Measurements from ENCODE around the gene HSD17B3.
"Not testable (repeated sequence)": the region's sequence is repeated elsewhere in the genome, so short reads cannot be mapped to it uniquely, and the experiment has no call there.

The HSD17B3 gene

DNA sequence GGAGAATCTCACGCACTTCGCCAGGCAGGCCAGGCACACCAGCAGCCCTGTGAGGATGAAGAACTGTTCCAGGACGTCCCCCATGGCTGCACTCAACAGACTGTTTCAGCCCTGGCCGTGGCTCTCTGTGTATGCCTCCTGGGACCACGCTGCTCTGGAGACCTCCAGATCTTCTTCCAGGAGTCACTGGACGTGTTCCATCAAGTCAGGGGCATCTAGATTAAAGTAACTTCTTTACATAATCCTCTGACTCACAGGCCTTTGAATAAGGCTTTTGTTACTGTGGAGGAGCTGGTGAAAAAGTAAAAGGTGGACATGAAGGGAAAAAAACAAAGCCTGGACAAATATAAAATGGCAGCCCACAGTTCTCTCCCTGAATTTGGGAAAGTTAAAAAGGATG is at the start of gene HSD17B3:
HSD17B3 (minus strand) TSS at position 156 of the 400 bp plus-strand sequence; CDS start at position 84, 72 bp downstream.
- DNase-seq (ENCODE audit: low spot score), result no peak

DNA sequence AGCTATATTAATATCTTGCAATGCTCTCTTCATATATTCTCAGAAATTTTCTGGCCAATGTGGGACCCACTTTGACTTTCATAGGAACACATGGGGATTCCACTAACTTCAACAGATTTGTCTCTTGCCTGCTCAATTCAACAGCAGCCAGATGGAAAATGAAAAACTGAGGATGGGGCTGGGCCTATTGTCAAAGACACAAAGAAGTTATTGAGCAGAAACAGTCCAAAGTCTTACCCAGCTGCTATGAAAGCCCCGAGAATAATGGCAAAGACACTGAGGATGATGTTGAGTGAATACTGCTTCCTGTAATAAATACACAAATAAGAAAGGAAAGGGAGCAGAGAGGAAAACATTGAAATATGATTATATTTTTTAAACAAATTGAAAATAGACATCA is 48.9 kb upstream of the HSD17B3 start:
- no peak for DNase-seq (ENCODE audit: low spot score)

DNA sequence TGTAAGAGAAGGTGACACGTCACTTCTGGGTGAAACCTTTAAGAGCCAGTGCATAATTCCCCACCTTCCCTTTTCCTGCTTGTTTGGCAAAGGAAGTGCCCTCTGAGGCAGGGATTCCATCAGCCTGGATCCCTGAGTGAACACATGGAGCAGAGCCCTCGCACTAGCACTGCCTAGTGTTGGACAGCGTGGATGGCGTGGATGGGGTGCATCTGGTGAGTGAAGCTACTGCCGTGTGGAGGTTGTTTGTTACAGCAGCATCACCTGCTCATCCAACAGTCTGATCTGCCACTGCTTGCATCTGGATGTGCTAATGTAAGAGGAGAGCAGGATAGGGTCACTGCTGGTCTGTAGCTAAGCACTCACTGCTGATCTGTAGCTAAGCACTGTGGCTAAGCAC is 46.3 kb upstream of the HSD17B3 start:
- no peak for DNase-seq (ENCODE audit: low spot score)

DNA sequence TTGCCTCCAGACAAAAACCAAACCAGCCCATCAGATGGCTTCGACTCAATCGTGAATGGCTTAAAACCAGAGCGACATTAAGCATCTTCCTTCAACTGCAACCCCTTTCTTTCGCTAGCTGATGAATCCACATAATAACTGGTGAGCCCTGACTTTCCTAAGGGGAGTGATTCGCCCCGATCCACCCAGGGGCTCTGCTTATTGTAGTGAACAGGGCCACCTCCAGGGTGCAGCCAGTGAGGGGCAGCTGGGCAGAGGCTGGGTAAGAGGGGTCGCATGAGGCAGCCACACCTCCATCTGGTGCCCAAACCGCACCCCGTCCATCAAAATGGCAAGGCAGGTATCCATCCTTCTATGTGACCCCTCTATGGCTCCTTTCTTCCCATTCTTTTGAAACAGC is 43.6 kb upstream of the HSD17B3 start:
- DNase-seq (ENCODE audit: low spot score), result no peak

DNA sequence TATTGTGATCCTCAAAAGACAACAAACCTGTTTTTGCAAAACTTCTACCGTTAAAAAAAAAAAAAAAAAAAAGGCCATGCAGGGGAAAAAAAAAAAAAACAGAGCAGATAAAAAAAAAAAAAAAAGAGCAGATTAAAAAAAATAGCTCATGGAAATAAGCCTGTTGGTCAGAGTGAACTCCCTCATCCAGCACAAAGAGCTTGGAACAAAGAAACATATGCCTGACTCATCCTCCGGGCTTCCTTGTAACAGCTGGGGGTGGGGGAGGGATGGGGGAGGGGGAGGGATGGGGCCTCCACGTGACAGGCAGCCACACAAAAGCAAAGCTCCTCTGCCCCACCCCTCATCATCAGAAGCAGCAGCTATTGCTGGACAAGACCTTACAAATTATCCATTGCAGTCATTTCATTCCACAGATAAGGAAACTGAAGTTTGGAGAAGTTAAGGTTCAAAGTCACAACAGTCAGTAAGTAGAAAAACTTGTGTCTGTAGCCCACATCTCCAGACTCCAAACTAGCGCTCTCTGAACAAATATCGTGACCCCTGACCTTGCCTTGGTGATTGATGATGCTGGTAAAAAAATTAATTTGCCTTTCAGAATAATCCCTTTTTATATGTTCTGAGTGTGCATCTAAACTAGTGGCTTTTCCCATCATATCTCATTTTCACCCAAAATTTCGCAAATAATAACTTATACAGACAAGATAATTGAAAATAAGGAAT is 42.6 kb upstream of the HSD17B3 start:
- DNase-seq (ENCODE audit: low spot score), result peak; percentile 85

DNA sequence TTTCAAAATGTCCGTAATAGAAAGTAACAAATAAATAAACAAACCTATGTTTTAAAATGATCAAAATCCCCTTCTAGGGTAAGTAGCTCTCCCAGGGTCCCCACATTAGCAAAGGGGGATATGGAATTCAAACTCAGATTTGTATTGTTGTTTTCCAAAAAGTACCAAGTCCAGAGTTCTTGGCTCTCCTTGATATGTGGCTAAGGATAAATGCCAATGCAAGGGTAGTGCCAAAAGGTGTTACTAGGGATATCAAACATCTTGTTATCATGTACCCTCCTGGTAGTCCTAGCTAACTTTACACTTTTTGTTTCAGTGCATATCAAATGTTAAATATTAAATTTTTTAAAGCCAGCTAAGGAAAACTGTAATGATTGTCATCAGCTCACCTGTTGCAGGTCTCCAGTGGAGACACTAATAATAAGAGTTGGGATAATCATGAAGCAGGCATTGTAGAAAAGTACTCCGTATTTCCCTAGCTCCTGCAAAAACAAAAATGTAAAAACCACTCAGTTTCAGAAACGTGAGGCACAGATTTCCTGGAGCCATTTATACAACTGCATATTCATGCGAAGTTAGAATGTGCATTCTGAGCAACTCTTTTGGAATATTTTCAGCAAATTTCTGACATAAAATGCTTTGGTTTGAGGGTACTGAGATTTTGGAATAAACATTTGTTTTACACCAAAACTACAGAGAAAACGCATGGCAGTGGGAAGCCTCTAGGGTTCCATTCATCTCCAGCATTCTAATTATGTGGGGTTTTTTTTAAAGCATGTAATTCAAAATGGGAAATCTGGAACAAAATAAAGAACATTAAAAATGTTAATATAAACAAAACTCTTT is 41.8 kb upstream of the HSD17B3 start:
- no peak for DNase-seq (ENCODE audit: low spot score)

DNA sequence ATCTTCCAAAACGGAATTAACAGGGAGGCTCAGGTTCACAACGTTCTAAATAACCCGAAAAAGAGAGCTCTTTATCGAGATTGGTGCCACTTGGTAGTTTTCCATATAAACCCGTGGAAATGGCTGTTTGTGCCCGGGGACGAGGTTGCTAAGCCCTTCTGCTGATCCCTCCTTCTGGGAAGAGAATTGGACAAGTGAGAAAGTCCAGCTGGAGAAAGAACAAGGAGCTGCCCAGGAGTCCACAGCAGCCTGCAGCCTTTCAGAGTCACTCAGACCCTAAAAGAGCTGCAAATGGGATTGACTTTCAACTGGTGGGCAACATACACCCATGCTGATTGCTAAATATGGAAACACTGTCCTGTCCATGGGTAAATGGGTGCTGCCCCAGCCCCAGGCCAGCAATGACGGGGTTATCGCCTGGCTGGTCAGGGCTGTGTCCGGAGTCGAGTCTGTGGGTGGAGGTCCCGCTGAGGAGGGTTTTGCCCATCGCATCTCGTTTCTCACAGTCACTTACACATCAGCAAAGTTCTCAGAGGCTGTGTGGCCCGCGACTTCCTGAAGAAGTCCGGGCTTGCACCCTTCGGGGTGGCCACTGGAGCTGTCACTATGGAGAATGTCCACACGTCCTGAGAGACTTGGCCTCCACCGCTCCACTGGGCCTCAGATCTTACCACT is 40.7 kb upstream of the HSD17B3 start:
- no peak for DNase-seq (ENCODE audit: low spot score)

DNA sequence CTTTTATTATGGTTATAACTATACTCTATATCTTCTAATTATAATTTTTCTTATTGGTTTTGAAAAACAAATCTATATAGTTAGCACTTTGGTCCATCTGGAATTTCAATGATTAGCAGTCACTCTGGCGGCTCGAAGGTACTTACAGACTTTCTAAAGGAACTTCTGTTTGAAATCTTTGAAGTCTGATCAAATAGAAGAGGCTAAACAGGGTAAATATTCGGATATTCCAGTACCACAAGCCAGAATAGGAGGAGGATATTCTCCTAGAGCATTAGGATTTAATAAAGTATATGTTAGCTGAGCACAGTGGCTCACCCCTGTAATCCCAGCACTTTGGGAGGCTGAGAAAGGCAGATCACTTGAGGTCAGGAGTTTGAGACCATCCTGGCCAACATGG is 38.7 kb upstream of the HSD17B3 start:
- no peak for DNase-seq (ENCODE audit: low spot score)

DNA sequence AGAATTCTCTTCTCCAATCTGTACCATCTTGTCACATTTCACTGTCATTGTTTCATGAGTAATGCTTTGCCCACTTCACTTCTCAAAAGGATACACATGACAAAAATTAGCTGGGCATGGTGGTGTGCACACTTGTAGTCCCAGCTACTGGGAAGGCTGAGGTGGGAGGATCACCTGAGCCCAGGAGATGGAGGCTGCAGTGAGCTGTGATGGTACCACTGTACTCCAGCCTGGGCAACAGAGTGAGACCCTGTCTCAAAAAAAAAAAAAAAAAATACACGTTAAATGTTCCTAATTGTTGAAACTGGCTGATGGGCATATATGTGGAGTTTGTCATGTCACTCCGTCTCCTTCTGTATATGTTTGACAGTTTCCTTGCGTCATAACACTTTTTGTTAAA is 36.3 kb upstream of the HSD17B3 start:
- DNase-seq (ENCODE audit: low spot score), result no peak

DNA sequence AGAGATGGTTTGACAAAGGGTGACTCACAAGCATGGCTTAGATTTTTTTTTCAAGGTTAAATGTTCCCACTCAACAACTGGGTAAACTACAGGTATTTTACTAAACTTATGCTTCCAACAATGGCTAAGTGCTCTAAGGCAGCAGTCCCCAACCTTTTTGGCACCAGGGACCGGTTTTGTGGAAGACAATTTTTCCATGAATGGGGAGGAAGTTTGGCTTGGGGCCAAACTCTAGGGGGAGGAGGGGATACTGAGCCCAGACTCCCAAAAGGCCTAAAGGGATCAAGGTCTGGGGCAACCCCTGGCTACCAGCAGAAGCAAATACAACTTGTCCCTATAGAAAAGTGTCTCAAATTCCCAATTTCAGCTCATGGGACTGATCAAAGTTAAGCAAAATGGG is 32.0 kb upstream of the HSD17B3 start:
- no peak for DNase-seq (ENCODE audit: low spot score)

DNA sequence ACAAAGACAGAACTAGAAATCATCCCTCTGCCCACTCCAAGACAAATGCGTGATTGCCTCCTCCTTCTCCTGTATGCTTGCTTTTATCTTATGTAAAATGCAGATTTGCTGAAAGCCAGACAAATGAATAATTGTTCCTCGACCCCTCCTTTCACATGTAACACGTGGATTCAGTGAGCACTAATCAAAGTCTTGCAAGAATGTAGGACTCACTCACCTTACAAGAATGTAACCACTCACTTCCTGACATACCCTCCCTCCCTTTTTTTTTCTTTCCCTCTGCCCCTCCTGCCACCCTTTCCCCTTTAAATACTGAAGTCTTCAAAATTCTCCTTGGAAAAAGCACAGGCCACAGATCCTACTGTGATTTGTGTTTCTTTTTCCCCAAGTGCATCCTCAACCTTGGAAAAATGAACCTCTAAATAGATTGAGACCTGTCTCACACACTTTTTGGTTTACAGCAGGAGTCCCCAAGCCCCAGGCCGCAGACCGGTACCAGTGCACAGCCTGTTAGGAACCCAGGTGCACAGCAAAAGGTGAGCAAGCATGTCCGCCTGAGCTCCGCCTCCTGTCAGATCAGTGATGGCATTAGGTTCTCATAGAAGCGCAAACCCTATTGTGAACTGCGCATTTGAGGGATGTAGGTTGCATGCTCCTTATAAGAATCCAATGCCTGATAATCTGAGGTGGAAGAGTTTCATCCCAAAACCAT is 29.4 kb upstream of the HSD17B3 start:
- no peak for DNase-seq (ENCODE audit: low spot score)

DNA sequence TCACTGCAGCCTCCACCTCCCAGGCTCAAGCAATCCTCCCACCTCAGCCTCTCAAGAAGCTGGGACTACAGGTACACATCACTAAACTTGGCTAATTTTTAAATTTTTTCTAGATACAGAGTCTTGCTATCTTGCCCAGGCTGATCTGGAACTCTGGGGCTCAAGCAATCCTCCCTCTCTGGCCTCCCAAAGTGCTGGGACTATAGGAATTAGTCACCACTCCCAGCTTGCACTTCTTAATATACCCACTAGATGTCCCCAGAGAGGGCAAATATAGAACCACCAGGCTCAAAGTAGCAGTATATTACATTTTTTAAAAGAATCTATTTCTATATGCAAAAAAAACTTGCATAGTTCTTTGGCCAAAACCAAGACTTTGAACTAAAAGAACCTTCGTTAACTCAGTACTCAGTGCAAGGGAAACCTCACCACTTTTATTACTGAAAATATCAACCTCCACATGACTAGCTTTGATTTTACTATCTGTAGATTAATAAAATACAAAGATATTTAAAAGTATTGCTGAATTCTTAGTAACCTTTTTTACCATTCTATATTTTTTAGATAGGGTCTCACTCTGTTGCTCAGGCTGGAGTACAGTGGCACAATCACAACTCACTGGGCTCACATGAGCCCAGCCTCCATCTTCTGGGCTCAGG is 25.8 kb upstream of the HSD17B3 start:
- peak; percentile 58 for DNase-seq (ENCODE audit: low spot score)

DNA sequence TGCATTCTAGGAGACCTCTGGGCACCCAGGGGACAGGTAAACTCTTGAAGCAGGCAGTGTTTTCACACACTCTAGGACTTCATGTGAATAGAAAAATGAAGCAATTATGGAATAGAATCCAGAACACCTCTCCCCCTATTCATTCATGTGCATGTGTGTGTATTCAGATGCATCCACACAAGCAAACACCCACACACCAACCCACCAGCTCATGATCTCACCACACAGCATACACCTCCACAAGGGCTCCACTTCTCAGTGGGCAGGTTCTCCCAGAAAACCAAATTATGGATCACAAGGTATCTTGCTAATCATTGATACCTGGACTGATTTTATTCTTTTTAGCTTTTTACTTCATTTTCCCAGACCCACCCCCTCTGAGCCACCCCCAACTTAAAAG is 21.2 kb upstream of the HSD17B3 start:
- no peak for DNase-seq (ENCODE audit: low spot score)

DNA sequence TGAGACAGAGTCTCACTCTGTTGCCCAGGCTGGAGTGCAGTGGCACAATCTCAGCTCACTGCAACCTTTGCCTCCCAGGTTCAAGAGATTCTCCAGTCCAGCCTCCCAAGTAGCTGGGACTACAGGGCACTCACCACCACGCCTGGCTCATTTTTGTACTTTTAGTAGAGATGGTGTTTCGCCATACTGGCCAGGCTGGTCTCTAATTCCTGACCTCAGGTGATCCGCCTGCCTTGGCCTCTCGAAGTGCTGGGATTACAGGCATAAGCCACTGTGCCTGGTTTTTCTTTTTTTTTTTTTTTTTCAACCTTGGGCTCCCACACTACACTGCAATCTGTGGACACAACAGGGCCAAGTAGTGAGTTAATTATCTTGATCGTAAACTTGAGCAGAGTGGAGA is 20.8 kb upstream of the HSD17B3 start:
- not testable (repeated sequence) for DNase-seq (ENCODE audit: low spot score)

DNA sequence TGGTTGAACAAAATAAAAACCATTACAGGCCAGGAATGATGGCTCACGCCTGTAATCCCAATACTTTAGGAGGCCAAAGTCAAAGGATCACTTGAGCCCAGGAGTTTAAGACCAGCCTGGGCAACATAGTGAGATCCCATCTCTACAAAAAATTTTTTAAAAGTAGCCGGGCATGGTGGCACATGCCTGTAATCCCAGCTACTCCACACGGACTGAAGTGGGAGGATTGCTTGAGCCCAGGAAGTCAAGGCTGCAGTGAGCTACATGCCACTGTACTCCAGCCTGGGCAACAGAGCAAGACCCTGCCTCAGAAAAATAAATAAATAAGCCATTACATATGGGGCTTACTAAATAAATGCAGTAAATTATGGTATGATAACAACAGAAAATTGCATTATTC is 20.2 kb upstream of the HSD17B3 start:
- DNase-seq (ENCODE audit: low spot score), result not testable (repeated sequence)

DNA sequence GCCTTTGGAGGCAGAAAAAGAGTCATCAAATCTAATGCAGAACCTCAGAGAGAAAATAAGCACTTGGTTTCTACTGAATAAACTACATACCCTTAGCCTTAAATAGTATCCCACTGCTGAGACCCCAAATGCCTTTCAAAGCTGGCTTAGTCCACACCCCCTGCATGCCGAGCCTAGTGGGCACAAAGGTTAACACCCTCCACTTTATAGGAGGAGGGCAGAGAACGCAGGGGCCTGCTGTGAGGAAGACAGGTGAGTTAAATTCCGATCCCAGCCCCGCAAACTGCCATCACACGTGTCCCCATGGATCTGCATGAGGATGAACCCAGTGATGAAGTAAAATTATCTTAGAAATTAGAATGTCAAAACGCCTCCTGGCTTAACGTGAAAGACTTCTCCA is 19.5 kb upstream of the HSD17B3 start:
- DNase-seq (ENCODE audit: low spot score), result no peak

DNA sequence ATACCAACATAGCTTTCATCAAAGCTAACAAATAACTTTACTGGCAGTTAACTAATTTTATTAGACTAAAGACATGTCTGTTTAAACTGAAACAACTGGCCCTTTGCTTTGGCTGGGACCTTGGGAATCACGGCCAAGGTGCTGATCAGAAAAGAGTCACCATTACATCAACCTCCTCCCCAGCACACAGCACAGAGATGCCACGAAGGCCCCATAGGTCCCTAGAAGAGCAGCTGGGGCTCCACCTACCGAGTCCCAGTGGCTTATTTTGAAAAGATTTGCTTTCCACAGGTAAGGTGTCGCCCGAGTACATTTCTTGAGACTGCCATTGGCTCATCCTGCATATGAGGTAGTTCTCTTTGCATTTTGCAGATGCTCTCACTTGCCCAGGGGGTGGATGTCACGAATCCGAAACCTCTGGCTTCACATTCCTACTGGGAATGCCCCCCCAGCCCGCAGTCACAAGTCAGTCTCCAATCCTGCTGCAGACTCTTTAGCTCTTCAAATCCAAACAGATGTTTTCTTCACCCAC is 18.8 kb upstream of the HSD17B3 start:
- DNase-seq (ENCODE audit: low spot score), result no peak

DNA sequence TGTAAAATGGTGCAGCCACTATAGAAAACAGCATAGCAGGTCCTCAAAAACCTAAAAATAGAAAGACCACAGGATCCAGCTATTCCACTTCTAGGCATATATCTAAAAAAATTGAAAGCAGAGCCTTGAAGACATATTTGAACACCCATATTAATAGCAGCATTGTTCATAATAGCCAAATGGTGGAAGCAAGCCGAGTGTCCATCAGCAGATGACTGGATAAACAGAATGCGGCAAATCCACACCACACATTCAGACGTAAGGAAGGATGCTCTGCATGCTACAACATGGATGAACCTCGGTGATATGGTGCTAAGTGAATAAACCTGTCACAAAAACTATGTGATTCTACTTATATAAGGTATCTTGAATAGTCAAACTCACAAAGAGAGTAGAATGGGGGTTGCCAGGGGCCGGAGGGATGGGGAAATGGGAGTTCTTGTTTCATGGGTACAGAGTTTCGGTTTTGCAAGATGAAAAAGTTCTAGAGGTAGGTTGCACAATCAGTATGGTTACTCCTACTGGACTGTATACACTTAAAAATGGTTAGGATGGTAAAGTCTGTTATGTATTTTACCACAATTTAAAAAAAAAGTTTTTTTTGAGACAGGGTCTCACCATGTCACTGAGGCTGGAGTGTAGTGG is 17.1 kb upstream of the HSD17B3 start:
- DNase-seq (ENCODE audit: low spot score), result no peak

DNA sequence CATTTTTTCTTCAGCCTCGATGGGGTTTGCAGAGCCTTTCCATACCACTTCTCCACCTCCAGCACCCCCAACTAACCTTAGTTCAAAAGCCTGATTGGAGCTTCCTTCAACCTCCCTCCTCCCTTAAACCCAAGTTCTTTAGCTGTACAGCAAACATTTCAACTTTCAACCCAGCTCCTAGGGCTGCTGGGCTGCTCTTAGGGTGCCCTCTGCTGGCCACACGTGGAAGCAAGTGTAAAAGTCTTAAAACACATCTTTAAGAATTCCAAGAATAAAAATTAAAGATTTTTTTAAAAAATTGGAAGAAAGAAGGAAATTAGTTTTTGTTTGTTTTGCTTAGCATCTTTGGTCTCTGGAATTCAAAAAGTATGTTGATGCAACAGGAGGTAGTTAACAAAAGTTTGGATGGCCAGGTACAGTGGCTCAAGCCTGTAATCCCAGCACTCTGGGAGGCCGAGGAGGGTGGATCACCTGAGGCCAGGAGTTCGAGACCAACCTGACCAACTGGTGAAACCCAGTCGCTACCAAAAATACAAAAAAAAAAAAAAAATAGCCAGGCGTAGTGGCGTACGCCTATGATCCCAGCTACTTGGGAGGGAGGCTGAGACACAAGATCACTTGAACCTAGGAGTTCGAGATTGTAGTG is 15.5 kb upstream of the HSD17B3 start:
- peak; percentile 59 for DNase-seq (ENCODE audit: low spot score)

DNA sequence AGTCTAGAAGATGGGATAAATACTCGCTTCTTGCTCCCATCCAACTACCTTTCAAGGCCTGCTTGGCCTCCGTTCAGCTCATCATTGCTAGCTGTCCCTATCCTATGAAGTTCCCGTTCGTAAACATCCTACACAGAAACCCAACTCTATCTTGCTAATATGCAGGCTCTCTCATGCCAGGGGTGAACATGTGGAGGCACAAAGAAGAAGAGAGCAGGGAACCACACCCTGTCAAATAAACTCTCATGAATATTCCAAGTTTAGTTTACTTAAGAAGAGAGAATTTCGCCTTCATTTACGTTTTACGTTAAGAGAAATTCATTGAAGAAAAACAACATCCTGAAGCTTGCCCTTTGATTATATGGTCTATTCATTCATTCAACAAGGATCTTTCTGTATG is 7.9 kb upstream of the HSD17B3 start:
- no peak for DNase-seq (ENCODE audit: low spot score)
